ENCODE results near the gene BMP7. TPM values are rescaled to one million over a fixed set of nuclear protein-coding genes. Genes with fewer than 3 reads are reported as not detected.
"Not testable (repeated sequence)": the region's sequence is repeated elsewhere in the genome, so short reads cannot be mapped to it uniquely, and the experiment has no call there.

Gene BMP7
- total and polyA plus RNA-seq, 9 of the 15 experiments (the other 6 are each of a cell fraction or from before 2014, with no cell fraction given): 0.18 TPM; not detected in 8

- TF ChIP-seq TAF15 (IDR thresholded peaks at IDR 0.05; ENCODE audit: low read depth, low read length) (no peak), ZNF445 (CRISPR knock-in tag; IDR thresholded peaks at IDR 0.05; ENCODE audit: low read depth) (no peak), ZBTB2 (IDR thresholded peaks at IDR 0.05) (no peak), ZFP36 (IDR thresholded peaks at IDR 0.05; ENCODE audit: low read depth, low read length, partially characterized antibody) (no peak), RBM34 (IDR thresholded peaks at IDR 0.05; ENCODE audit: borderline replicate concordance, insufficient read depth, low read length) (no peak), EP300 (IDR thresholded peaks at IDR 0.05; ENCODE audit: low read length) (no peak), SRSF1 (IDR thresholded peaks at IDR 0.05; ENCODE audit: low read depth, low read length) (no peak), CCAR2 (IDR thresholded peaks at IDR 0.05; ENCODE audit: low read depth, low read length) (no peak), ILK (tag; IDR thresholded peaks at IDR 0.05; ENCODE audit: borderline replicate concordance, low read depth) (no peak), ZNF507 (tag; conservative IDR thresholded peaks at IDR 0.05) (no peak), GTF3C2 (IDR thresholded peaks at IDR 0.05; ENCODE audit: borderline replicate concordance, extremely low read depth, insufficient read length) (no peak), POU5F1 (IDR thresholded peaks at IDR 0.05; ENCODE audit: borderline replicate concordance, low read depth, low read length, partially characterized antibody) (no peak), RBM25 (IDR thresholded peaks at IDR 0.05; ENCODE audit: low read depth, low read length, severe bottlenecking) (no peak)
Measured at GRCh38 chr20:57158474-57158873, 108.0 kb downstream of the BMP7 start (continued).

GRCh38 chr20:57157787-57158186 lies 108.7 kb downstream of the BMP7 start:
- in situ Hi-C loops (cut with MboI); intact Hi-C loops (cut with micrococcal nuclease); H3K9me1 ChIP-seq (ENCODE audit: control insufficient read depth, insufficient read depth, low read length); DNase-seq (ENCODE audit: extremely low read depth in 1 of 4, low spot score in 3 of 4); H3K79me2 ChIP-seq (ENCODE audit: control insufficient read depth, insufficient read depth, low read length); H3K4me1 ChIP-seq (replicated peaks in 1 of 2; ENCODE audit: control insufficient read depth in 2 of 2, insufficient read depth in 2 of 2, low read length in 2 of 2); H3K4me3 ChIP-seq; BruUV-seq (replicated peaks); H4K20me1 ChIP-seq (replicated peaks; ENCODE audit: control insufficient read depth, insufficient read depth, low read length); H2AFZ ChIP-seq (ENCODE audit: low read depth, low read length); H3K4me2 ChIP-seq (ENCODE audit: insufficient read depth, low read length); H3K36me3 ChIP-seq (ENCODE audit: control insufficient read depth, insufficient read depth, low read length); H3K27ac ChIP-seq (ENCODE audit: extremely low read depth, low read depth, low read length); ATAC-seq; H3K9ac ChIP-seq (ENCODE audit: insufficient read depth in 1 of 2, low read depth in 2 of 2, low read length in 2 of 2); FAIRE-seq; CTCF ChIA-PET (ENCODE audit: low intra/inter-chr PET ratio); H3K9me3 ChIP-seq (replicated peaks; ENCODE audit: control insufficient read depth, insufficient read depth, low read depth, low read length): not testable (repeated sequence)
- POLR2A ChIA-PET: interaction anchor here (0.7 kb wide), 1 partner anchor 202 kb away, joined by 3 read pairs; no protein-coding TSS in a partner anchor
- 0% methylated on average over 9 of the region's 9 CpGs for WGBS (ENCODE audit: insufficient coverage, low coverage, missing lambda C conversion rate)
- H3K27me3 ChIP-seq (ENCODE audit: control insufficient read depth in 2 of 2, insufficient read depth in 2 of 2, low read length in 2 of 2): peaks cover 15 to 68% of the 10 kb centered on the region in 2 experiments; a peak in 4 of 5 replicates

Data from K562 (cell line).